Measurements from ENCODE around the gene PPP1R10.

DNA sequence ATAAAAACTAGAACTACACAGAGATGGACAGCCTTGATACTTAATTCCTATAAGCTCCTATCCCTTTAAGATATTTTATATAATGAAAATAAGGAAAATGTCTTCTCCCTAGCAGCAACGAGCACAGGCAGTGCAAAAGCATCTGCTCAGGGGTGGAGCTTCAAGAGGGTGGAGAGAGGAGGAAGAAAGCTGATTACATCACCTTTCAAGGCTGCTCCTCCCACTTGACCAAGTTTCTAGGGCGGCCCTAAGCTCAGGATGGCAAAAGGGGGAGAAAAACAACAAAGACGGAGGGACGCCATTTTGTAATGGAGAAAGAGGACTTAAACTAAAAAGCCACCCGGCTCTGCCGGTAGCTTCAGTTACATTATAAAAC, 2.2 kb downstream of the PPP1R10 start:
- TF ChIP-seq EZH2 (IDR thresholded peaks at IDR 0.05), result no peak
- no peak for TF ChIP-seq CTCF (IDR thresholded peaks at IDR 0.05)
- no peak for TF ChIP-seq EZH2phosphoT487 (IDR thresholded peaks at IDR 0.05)
